OCI-LY1 (cell line): ENCODE data around the gene MRPL14.

Experiments
- H2AFZ ChIP-seq: fragments of 200-600 bp; sonication (generic), shearing (Covaris generic); 2 replicates; pipeline ENCODE4 v1.6.0; 2014; ENCODE audit warnings: antibody characterized with exemption, mild to moderate bottlenecking, low read length
- H3F3A ChIP-seq: fragments of 200-600 bp; sonication (generic), shearing (Covaris generic); 2 replicates; pipeline ENCODE4 v1.6.0; 2014; ENCODE audit warnings: mild to moderate bottlenecking, antibody characterized with exemption, low read length, moderate library complexity; ENCODE audit not compliant: insufficient read depth
- H3K27ac ChIP-seq: fragments of 200-600 bp; sonication (generic); 2 replicates; pipeline ENCODE4 v1.5.1; 2014; ENCODE audit warnings: low read length, mixed run types, mild to moderate bottlenecking, low read depth; ENCODE audit not compliant: poor library complexity, severe bottlenecking
- H3K27me3 ChIP-seq: fragments of 200-600 bp; sonication (generic); 2 replicates; pipeline ENCODE4 v1.6.0; 2014; ENCODE audit warnings: antibody characterized with exemption, mild to moderate bottlenecking, low read length, moderate library complexity; ENCODE audit not compliant: insufficient read depth
- H3K36me3 ChIP-seq: fragments of 200-600 bp; sonication (generic); 2 replicates; pipeline ENCODE4 v1.6.1; 2014; ENCODE audit warnings: mild to moderate bottlenecking, antibody characterized with exemption, low read length, moderate library complexity, mixed read lengths; ENCODE audit not compliant: insufficient read depth
- H3K4me1 ChIP-seq: fragments of 200-600 bp; sonication (generic); 2 replicates; pipeline ENCODE4 v1.5.1; 2014; ENCODE audit warnings: mild to moderate bottlenecking, low read length, moderate library complexity; ENCODE audit not compliant: insufficient read depth, severe bottlenecking
- H3K4me2 ChIP-seq: fragments of 200-600 bp; sonication (generic), shearing (Covaris generic); 2 replicates; pipeline ENCODE4 v1.6.1; 2014; ENCODE audit warnings: low read length
- H3K4me3 ChIP-seq: fragments of 200-600 bp; sonication (generic); 2 replicates; pipeline ENCODE4 v1.5.1; 2014; ENCODE audit warnings: low read length, low read depth, mild to moderate bottlenecking, mixed read lengths; ENCODE audit not compliant: poor library complexity, severe bottlenecking
- H3K79me2 ChIP-seq: fragments of 200-600 bp; shearing (Covaris generic); 2 replicates; pipeline ENCODE4 v1.6.1; 2016; ENCODE audit warnings: mixed run types, low read length, mixed read lengths; ENCODE audit not compliant: insufficient read depth
- H3K9ac ChIP-seq: fragments of 200-600 bp; sonication (generic), shearing (Covaris generic); 2 replicates; pipeline ENCODE4 v1.6.1; 2014; ENCODE audit warnings: mild to moderate bottlenecking, low read length, mixed read lengths
- H3K9me2 ChIP-seq: fragments of 200-600 bp; sonication (generic), shearing (Covaris generic); 2 replicates; pipeline ENCODE4 v1.6.1; 2014; ENCODE audit warnings: low read depth, mild to moderate bottlenecking, low read length, mixed read lengths
- H3K9me3 ChIP-seq: fragments of 200-600 bp; shearing (Covaris generic); 2 replicates; pipeline ENCODE4 v1.6.1; 2014; ENCODE audit warnings: low read length, mixed read lengths
- H4K20me1 ChIP-seq: fragments of 200-600 bp; sonication (generic), shearing (Covaris generic); 2 replicates; pipeline ENCODE4 v1.6.0; 2016; ENCODE audit warnings: mild to moderate bottlenecking, low read length; ENCODE audit not compliant: insufficient read depth
- EZH2 ChIP-seq: fragments of 200-600 bp; sonication (generic), shearing (Covaris generic); IDR thresholded peaks from 2 replicates; pipeline ENCODE4 v1.8.0; 2017; ENCODE audit warnings: borderline replicate concordance, mixed run types, mild to moderate bottlenecking, antibody characterized with exemption, low read length, moderate library complexity, mixed read lengths
- TF ChIP-seq, protein P1 (sequence below): fragments of 200-600 bp; sonication (generic), shearing (Covaris generic); IDR thresholded peaks from 2 replicates; pipeline ENCODE4 v1.5.1; 2017; ENCODE audit warnings: mild to moderate bottlenecking, antibody characterized with exemption, low read length, moderate library complexity, mixed read lengths

Gene MRPL14

DNA sequence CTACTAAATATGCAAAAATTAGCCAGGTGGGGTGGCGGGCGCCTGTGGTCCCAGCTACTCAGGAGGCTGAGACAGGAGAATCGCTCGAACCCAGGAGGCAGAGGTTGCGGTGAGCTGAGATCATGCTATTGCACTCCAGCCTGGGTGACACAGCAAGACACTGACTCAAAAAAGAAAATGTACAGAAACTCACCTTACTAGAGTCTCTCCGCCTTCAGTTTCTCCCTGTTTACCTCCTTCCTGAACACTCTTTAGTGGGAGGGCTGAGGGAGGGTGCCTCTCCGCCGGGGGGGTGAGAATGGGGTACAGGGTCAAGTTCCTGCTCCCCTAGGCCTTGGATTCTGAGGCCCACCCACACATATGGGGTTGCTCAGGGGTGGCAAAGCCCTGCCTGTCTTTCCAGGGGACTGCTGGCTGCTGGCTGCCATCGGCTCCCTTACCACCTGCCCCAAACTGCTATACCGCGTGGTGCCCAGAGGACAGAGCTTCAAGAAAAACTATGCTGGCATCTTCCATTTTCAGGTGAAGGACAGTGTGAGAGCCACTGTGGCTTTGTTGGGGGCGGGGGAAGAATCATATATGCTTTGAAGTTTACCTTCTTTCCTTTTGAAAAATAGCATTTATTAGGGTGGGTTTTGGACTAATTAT lies 44.8 kb upstream of the MRPL14 start:
- no peak for TF ChIP-seq EZH2
- TF ChIP-seq, protein P1, sequence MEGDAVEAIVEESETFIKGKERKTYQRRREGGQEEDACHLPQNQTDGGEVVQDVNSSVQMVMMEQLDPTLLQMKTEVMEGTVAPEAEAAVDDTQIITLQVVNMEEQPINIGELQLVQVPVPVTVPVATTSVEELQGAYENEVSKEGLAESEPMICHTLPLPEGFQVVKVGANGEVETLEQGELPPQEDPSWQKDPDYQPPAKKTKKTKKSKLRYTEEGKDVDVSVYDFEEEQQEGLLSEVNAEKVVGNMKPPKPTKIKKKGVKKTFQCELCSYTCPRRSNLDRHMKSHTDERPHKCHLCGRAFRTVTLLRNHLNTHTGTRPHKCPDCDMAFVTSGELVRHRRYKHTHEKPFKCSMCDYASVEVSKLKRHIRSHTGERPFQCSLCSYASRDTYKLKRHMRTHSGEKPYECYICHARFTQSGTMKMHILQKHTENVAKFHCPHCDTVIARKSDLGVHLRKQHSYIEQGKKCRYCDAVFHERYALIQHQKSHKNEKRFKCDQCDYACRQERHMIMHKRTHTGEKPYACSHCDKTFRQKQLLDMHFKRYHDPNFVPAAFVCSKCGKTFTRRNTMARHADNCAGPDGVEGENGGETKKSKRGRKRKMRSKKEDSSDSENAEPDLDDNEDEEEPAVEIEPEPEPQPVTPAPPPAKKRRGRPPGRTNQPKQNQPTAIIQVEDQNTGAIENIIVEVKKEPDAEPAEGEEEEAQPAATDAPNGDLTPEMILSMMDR: no peak
- Histone ChIP-seq H3F3A (no peaks in the 10 kb centered on the region), H3K4me2 (no peak overlapping the region), H3K9me2 (no peaks in the 10 kb centered on the region), H2AFZ (no peak overlapping the region), H4K20me1 (no peaks in the 10 kb centered on the region), H3K9ac (no peak overlapping the region), H3K9me3 (no peaks in the 10 kb centered on the region), H3K4me1 (peaks cover 4% of the 10 kb centered on the region), H3K79me2 (no peaks in the 10 kb centered on the region), H3K27ac (no peak overlapping the region), H3K27me3 (0 out of 2 replicates have a peak, but pooled peaks cover 12% of the 10 kb centered on the region), H3K4me3 (no peak overlapping the region), H3K36me3 (no peaks in the 10 kb centered on the region)

GRCh38 chr6:44169886-44170570 lies 42.8 kb upstream of the MRPL14 start:
- Histone ChIP-seq H4K20me1 (no peaks in the 10 kb centered on the region), H3K4me1 (peaks cover 6% of the 10 kb centered on the region), H3K4me2 (no peak overlapping the region)

GRCh38 chr6:44169154-44169553 lies 41.9 kb upstream of the MRPL14 start:
- Histone ChIP-seq H4K20me1 (no peaks in the 10 kb centered on the region), H3K4me1 (peaks cover 6% of the 10 kb centered on the region), H2AFZ (no peak overlapping the region), H3K79me2 (no peaks in the 10 kb centered on the region), H3K4me3 (no peak overlapping the region), H3K27me3 (peaks cover 4% of the 10 kb centered on the region; the same call in 1 of the 2 replicates), H3K36me3 (no peaks in the 10 kb centered on the region), H3K9ac (no peak overlapping the region), H3F3A (no peaks in the 10 kb centered on the region), H3K27ac (no peak overlapping the region), H3K9me3 (no peaks in the 10 kb centered on the region), H3K9me2 (no peaks in the 10 kb centered on the region), H3K4me2 (no peak overlapping the region)
- TF ChIP-seq EZH2: no peak
- TF ChIP-seq, protein P1: no peak

More at GRCh38 chr6:44169886-44170570, 42.8 kb upstream of the MRPL14 start:
- Histone ChIP-seq H3K9ac (no peak overlapping the region), H2AFZ (no peak overlapping the region), H3K79me2 (no peaks in the 10 kb centered on the region), H3K9me2 (no peaks in the 10 kb centered on the region), H3K27ac (no peak overlapping the region), H3K36me3 (no peaks in the 10 kb centered on the region), H3K9me3 (no peaks in the 10 kb centered on the region), H3F3A (no peaks in the 10 kb centered on the region), H3K4me3 (no peak overlapping the region), H3K27me3 (peaks cover 4% of the 10 kb centered on the region; the same call in 1 of the 2 replicates)
- TF ChIP-seq, protein P1: no peak
- no peak for TF ChIP-seq EZH2
